ENCODE results near the gene BRF1. TPM values are rescaled to one million over a fixed set of nuclear protein-coding genes. Genes with fewer than 3 reads are reported as not detected.
A peak's percentile ranks its signal among the peaks of the same experiment; 100 is the strongest.

Gene BRF1
- total RNA-seq, 1 donor from 2014 or later, result 51.1 TPM

DNA sequence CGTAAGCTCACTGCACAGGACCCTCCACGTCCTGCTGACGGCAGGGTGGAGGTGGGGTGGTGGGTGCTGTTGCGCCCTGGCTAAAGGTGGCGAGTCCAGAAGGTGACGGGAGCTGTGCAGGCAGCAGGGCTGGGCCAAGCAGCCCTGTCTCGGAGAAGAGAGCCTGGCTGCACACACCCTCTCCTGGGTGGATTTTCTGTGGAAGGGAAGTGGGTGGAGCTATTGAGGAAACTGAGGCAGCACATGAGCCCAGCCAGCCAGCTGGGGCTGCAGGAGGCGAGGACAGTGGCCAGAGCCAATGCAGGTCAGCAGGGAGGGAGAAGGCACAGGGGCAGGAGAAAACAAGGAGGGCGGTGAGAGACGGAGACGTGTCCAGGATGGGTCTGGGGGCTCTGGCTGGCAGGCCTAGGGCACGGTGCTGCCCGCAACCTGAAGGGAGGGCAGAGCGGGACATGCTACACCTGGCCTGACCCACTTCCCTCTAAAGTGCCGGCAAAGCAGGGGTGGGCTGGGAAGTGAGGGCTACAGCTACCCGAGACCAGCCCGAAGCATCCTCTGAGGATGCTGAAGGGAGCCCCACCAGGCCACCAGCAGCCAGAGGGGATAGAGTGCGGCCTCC, 32.0 kb downstream of the BRF1 start:
- Mint-ChIP-seq H3K27me3 (ENCODE audit: low read depth) (no peaks in the 10 kb centered on the region), H3K4me1 (peaks cover 4% of the 10 kb centered on the region), H3K27ac (ENCODE audit: unreplicated experiment) (peak overlapping the region; percentile 6), H3K9me3 (no peaks in the 10 kb centered on the region), H3K4me3 (no peak overlapping the region), H3K36me3 (ENCODE audit: low read depth) (no peaks in the 10 kb centered on the region)
- DNase-seq (ENCODE audit: low read depth, low spot score), result no peak
- TF ChIP-seq, protein P1, sequence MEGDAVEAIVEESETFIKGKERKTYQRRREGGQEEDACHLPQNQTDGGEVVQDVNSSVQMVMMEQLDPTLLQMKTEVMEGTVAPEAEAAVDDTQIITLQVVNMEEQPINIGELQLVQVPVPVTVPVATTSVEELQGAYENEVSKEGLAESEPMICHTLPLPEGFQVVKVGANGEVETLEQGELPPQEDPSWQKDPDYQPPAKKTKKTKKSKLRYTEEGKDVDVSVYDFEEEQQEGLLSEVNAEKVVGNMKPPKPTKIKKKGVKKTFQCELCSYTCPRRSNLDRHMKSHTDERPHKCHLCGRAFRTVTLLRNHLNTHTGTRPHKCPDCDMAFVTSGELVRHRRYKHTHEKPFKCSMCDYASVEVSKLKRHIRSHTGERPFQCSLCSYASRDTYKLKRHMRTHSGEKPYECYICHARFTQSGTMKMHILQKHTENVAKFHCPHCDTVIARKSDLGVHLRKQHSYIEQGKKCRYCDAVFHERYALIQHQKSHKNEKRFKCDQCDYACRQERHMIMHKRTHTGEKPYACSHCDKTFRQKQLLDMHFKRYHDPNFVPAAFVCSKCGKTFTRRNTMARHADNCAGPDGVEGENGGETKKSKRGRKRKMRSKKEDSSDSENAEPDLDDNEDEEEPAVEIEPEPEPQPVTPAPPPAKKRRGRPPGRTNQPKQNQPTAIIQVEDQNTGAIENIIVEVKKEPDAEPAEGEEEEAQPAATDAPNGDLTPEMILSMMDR (conservative IDR thresholded peaks at IDR 0.05), result no peak

DNA sequence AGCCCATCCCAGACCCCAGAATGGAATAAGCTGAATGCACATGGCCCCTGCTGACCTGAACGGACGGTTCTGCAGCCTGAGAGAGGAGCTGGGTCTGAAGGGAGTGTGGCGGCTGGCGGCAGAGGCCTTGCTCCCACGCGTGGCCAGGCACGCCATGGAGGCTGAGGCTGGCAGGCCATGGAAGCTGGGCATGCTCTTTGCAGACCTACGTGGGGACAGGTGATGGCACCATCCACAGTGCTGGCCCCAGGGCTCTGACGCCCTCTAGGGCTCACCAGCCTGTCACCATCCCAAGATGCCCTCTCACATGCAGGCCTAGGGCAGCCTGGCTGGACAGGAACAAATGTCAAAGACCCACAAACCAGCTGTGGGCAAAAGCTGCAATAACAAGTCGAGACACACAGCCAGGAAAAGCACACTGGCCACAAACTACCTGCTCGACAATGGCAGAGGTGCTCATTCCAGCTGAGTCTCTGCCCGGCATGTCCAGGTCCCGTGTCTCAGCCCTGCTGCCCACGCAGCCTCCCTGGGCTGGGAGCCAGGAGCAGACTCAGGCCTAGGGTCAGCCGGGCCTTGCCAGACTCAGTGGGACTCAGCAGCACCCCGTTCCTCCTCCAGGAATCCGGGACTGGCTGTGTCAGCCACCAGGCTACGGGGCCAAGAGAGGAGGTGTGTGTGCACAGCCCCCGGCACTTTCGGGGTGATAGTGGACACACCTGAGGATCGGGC, 32.8 kb downstream of the BRF1 start:
- Mint-ChIP-seq H3K27ac (ENCODE audit: unreplicated experiment) (peak overlapping the region; percentile 62), H3K36me3 (ENCODE audit: low read depth) (no peaks in the 10 kb centered on the region), H3K27me3 (ENCODE audit: low read depth) (no peaks in the 10 kb centered on the region), H3K4me1 (peaks cover 4% of the 10 kb centered on the region), H3K9me3 (no peaks in the 10 kb centered on the region), H3K4me3 (no peak overlapping the region)
- TF ChIP-seq, protein P1 (conservative IDR thresholded peaks at IDR 0.05), result no peak
- no peak for DNase-seq (ENCODE audit: low read depth, low spot score)

DNA sequence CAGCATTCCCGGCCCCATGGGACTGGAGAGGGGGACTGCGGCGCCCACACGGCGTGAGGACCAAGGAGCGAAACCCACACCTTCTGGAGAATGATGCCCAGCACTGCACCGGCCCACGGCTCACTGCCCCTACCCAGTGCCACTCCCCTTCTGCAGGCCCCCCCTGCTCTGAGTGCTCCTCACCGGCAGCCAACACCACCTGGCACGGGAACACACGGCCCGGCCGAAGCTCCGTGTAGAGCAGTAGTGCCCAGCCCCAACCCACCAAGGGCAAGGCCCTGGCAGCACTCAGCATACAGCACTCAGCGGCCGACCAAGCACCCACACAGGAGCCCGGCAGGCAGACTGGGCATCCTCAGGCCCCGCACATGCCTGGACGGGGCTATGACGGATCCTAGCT, 39.0 kb downstream of the BRF1 start:
- Mint-ChIP-seq H3K36me3 (ENCODE audit: low read depth) (no peaks in the 10 kb centered on the region), H3K4me1 (no peaks in the 10 kb centered on the region), H3K9me3 (no peaks in the 10 kb centered on the region), H3K4me3 (no peak overlapping the region), H3K27ac (ENCODE audit: unreplicated experiment) (no peak overlapping the region), H3K27me3 (ENCODE audit: low read depth) (no peaks in the 10 kb centered on the region)
- no peak for DNase-seq (ENCODE audit: low read depth, low spot score)
- TF ChIP-seq, protein P1 (conservative IDR thresholded peaks at IDR 0.05), result no peak

DNA sequence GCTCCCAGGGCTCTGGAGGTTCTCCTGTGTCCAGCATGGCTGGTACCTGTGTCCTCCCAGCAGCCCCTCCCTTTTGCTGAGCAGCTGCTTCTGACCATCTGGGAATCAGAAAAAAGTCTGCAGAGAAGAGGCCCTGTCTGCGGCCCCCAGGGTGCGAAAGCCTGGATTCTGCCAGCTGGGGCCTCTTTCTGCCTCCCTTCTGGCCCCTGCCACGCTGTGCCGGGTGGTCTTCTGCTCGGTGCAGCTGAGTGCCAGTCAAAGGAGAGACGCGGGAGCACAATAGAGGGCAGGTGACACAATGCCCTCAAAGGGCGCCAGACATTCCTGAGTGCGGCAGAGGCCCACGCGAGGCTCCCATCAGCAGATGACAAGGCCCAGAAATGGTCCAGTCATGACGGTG, 39.8 kb downstream of the BRF1 start:
- Mint-ChIP-seq H3K36me3 (ENCODE audit: low read depth) (no peaks in the 10 kb centered on the region), H3K4me3 (no peak overlapping the region), H3K4me1 (no peaks in the 10 kb centered on the region), H3K27ac (ENCODE audit: unreplicated experiment) (no peak overlapping the region), H3K9me3 (no peaks in the 10 kb centered on the region), H3K27me3 (ENCODE audit: low read depth) (no peaks in the 10 kb centered on the region)
- TF ChIP-seq, protein P1 (conservative IDR thresholded peaks at IDR 0.05), result no peak
- no peak for DNase-seq (ENCODE audit: low read depth, low spot score)

DNA sequence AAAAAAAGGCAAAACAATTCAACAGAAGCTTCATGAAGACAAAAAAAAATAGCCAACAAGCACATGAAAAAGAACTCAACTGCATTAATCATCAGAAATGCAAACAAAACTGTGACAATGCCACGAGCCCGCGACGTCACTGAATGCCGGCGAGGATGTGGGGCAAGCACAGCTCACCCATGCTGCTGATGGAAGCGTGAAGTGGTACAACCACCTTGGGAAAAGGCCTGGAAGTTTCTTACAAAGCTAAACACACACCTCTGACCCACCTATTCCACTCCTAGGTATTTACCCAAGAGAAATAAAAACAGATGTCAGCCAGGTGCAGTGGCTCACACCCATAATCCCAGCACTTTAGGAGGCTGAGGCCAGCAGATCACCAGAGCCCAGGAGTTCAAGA, 42.0 kb downstream of the BRF1 start:
- H3K36me3 Mint-ChIP-seq (ENCODE audit: low read depth), result no peaks in the 10 kb centered on the region

More for the DNA sequence above, 42.0 kb downstream of the BRF1 start:
- DNase-seq (ENCODE audit: low read depth, low spot score), result no peak
- Mint-ChIP-seq H3K27me3 (ENCODE audit: low read depth) (no peaks in the 10 kb centered on the region), H3K4me3 (no peak overlapping the region), H3K9me3 (no peaks in the 10 kb centered on the region), H3K27ac (ENCODE audit: unreplicated experiment) (no peak overlapping the region), H3K4me1 (no peaks in the 10 kb centered on the region)
- TF ChIP-seq, protein P1 (conservative IDR thresholded peaks at IDR 0.05), result no peak
